H1 (cell line): Measurements from ENCODE around the gene GDF15. TPM values are rescaled to one million over a fixed set of nuclear protein-coding genes. Genes with fewer than 3 reads are reported as not detected.

Experiments used
- CEBPB ChIP-seq: IDR thresholded peaks from 2 replicates; pipeline ENCODE4 v1.6.1; 2012; ENCODE audit warnings: low read depth, low read length
- GTF2F1 ChIP-seq: IDR thresholded peaks from 2 replicates; pipeline ENCODE4 v1.6.1; 2012; ENCODE audit warnings: low read depth, low read length, improper control_type of control experiment, borderline replicate concordance
- NANOG ChIP-seq: IDR thresholded peaks from 2 replicates; pipeline ENCODE4 v1.6.1; 2011; ENCODE audit warnings: low read length, low read depth, mild to moderate bottlenecking, inconsistent platforms; ENCODE audit not compliant: insufficient read depth, poor library complexity, severe bottlenecking
- SUZ12 ChIP-seq: fragments of 200-600 bp; sonication (generic); IDR thresholded peaks from 2 replicates; pipeline ENCODE4 v1.6.1; 2012; ENCODE audit warnings: mild to moderate bottlenecking, inconsistent platforms, low read length, moderate library complexity, mixed read lengths
- TCF12 ChIP-seq: IDR thresholded peaks from 2 replicates; pipeline ENCODE4 v1.6.1; 2011; ENCODE audit warnings: low read depth, mild to moderate bottlenecking, low read length
- TEAD4 ChIP-seq: IDR thresholded peaks from 2 replicates; pipeline ENCODE4 v1.6.1; 2012; ENCODE audit warnings: low read depth, low read length, inconsistent platforms, mixed read lengths
- polyA plus RNA-seq, 7 experiments: library from polyadenylated mRNA; depleted of rRNA in 3 of 7; stranded (reverse) in 5 of 7; unstranded in 2 of 7; fragments of >200 nt in 5 of 7; fragments of 200-250 nt in 2 of 7; gene quantifications; 1 replicate in 5 of 7; 2 replicates in 1 of 7; 4 replicates in 1 of 7; pipeline versions ENCODE4 v1.2.1 to v1.2.3, GENCODE V29; 2011 to 2013; ENCODE audit warnings: missing spikeins in 2 of 7, mixed read lengths in 2 of 7
- total RNA-seq: library from RNA; stranded (reverse); fragmentation: NEBNext Ultra II Directional; extraction: Animal tissue kit (Norgen Biotek cat#: 25700); gene quantifications from 2 replicates; pipeline ENCODE4 v1.2.1, GENCODE V29; 2021
- TF ChIP-seq, protein P1 (sequence below): fragments of 300-600 bp; sonication (generic); IDR thresholded peaks from 2 replicates; pipeline ENCODE4 v1.7.1; 2012; ENCODE audit warnings: low read length, moderate library complexity, mild to moderate bottlenecking, inconsistent platforms; ENCODE audit not compliant: insufficient replicate concordance
- TF ChIP-seq, protein P2 (sequence below): IDR thresholded peaks from 2 replicates; pipeline ENCODE4 v1.6.1; 2012; ENCODE audit warnings: low read length, inconsistent platforms

The GDF15 gene
- total and polyA plus RNA-seq, 2 of the 8 experiments (the other 6 are each of a cell fraction or from before 2014, with no cell fraction given) = 4.1 to 8.5 TPM

DNA sequence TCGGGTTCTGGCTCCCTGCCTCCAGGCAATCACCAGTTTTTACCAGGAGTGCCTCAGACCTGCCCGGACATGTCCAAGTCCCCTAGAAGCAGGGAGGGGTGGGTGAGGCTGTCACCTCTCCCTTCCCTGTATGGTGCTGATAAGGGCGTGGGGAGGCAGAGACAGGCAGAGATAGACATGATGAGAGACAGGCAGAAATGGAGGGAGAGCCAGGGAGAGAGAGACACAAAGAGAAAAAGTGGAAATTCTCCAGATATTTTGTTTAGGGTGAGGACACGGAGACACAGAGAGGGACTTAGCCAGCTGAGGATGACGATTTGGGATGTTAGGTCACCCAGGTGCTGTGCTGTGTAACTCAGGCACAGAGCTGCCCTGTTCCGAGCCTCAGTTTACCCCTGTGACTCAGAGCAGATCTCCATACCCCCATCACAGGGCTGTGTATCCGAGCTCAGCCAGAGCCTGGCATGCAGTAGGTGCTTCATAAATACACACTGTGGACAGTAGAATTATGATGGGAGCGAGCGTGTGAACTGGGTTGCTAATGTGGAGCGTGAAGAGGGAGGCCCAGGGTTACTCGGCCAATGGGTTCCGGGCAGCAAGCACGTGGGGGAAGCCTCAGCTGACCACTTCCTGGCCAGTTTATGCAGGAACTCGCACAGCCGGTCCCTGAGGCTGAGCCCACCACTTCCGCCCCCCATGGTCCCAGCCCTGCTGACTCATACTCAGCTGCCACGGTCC, 11.9 kb upstream of the GDF15 start (continued):
- no peak for TF ChIP-seq SUZ12
- peak; percentile 24; the same call in 1 of the 2 replicates for TF ChIP-seq GTF2F1
- TF ChIP-seq, protein P1, sequence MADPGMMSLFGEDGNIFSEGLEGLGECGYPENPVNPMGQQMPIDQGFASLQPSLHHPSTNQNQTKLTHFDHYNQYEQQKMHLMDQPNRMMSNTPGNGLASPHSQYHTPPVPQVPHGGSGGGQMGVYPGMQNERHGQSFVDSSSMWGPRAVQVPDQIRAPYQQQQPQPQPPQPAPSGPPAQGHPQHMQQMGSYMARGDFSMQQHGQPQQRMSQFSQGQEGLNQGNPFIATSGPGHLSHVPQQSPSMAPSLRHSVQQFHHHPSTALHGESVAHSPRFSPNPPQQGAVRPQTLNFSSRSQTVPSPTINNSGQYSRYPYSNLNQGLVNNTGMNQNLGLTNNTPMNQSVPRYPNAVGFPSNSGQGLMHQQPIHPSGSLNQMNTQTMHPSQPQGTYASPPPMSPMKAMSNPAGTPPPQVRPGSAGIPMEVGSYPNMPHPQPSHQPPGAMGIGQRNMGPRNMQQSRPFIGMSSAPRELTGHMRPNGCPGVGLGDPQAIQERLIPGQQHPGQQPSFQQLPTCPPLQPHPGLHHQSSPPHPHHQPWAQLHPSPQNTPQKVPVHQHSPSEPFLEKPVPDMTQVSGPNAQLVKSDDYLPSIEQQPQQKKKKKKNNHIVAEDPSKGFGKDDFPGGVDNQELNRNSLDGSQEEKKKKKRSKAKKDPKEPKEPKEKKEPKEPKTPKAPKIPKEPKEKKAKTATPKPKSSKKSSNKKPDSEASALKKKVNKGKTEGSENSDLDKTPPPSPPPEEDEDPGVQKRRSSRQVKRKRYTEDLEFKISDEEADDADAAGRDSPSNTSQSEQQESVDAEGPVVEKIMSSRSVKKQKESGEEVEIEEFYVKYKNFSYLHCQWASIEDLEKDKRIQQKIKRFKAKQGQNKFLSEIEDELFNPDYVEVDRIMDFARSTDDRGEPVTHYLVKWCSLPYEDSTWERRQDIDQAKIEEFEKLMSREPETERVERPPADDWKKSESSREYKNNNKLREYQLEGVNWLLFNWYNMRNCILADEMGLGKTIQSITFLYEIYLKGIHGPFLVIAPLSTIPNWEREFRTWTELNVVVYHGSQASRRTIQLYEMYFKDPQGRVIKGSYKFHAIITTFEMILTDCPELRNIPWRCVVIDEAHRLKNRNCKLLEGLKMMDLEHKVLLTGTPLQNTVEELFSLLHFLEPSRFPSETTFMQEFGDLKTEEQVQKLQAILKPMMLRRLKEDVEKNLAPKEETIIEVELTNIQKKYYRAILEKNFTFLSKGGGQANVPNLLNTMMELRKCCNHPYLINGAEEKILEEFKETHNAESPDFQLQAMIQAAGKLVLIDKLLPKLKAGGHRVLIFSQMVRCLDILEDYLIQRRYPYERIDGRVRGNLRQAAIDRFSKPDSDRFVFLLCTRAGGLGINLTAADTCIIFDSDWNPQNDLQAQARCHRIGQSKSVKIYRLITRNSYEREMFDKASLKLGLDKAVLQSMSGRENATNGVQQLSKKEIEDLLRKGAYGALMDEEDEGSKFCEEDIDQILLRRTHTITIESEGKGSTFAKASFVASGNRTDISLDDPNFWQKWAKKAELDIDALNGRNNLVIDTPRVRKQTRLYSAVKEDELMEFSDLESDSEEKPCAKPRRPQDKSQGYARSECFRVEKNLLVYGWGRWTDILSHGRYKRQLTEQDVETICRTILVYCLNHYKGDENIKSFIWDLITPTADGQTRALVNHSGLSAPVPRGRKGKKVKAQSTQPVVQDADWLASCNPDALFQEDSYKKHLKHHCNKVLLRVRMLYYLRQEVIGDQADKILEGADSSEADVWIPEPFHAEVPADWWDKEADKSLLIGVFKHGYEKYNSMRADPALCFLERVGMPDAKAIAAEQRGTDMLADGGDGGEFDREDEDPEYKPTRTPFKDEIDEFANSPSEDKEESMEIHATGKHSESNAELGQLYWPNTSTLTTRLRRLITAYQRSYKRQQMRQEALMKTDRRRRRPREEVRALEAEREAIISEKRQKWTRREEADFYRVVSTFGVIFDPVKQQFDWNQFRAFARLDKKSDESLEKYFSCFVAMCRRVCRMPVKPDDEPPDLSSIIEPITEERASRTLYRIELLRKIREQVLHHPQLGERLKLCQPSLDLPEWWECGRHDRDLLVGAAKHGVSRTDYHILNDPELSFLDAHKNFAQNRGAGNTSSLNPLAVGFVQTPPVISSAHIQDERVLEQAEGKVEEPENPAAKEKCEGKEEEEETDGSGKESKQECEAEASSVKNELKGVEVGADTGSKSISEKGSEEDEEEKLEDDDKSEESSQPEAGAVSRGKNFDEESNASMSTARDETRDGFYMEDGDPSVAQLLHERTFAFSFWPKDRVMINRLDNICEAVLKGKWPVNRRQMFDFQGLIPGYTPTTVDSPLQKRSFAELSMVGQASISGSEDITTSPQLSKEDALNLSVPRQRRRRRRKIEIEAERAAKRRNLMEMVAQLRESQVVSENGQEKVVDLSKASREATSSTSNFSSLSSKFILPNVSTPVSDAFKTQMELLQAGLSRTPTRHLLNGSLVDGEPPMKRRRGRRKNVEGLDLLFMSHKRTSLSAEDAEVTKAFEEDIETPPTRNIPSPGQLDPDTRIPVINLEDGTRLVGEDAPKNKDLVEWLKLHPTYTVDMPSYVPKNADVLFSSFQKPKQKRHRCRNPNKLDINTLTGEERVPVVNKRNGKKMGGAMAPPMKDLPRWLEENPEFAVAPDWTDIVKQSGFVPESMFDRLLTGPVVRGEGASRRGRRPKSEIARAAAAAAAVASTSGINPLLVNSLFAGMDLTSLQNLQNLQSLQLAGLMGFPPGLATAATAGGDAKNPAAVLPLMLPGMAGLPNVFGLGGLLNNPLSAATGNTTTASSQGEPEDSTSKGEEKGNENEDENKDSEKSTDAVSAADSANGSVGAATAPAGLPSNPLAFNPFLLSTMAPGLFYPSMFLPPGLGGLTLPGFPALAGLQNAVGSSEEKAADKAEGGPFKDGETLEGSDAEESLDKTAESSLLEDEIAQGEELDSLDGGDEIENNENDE = no peak
- TF ChIP-seq, protein P2, sequence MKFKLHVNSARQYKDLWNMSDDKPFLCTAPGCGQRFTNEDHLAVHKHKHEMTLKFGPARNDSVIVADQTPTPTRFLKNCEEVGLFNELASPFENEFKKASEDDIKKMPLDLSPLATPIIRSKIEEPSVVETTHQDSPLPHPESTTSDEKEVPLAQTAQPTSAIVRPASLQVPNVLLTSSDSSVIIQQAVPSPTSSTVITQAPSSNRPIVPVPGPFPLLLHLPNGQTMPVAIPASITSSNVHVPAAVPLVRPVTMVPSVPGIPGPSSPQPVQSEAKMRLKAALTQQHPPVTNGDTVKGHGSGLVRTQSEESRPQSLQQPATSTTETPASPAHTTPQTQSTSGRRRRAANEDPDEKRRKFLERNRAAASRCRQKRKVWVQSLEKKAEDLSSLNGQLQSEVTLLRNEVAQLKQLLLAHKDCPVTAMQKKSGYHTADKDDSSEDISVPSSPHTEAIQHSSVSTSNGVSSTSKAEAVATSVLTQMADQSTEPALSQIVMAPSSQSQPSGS = no peak
- no peak for TF ChIP-seq TEAD4
- peak; percentile 81; the same call in 1 of the 2 replicates for TF ChIP-seq TCF12
- no peak for TF ChIP-seq NANOG
- TF ChIP-seq CEBPB = no peak
